H9 (cell line): ENCODE results near the gene ZSWIM4. TPM values are rescaled to one million over a fixed set of nuclear protein-coding genes. Genes with fewer than 3 reads are reported as not detected.
A peak's percentile ranks its signal among the peaks of the same experiment; 100 is the strongest.

Experiments
- DNase-seq: peaks from one replicate; pipeline ENCODE4 v3.0.0-alpha.2; 2017
- H2AFZ ChIP-seq: one replicate; pipeline ENCODE4 v1.6.1; 2013; ENCODE audit warnings: mild to moderate bottlenecking, low read length, control low read depth, moderate library complexity
- H2AK5ac ChIP-seq: 2 replicates; pipeline ENCODE4 v1.6.1; 2013; ENCODE audit warnings: low read length, control low read depth, mixed read lengths; ENCODE audit not compliant: insufficient read length
- H2BK120ac ChIP-seq: one replicate; pipeline ENCODE4 v1.6.1; 2013; ENCODE audit warnings: low read depth, mild to moderate bottlenecking, low read length, control low read depth, inconsistent platforms; ENCODE audit not compliant: poor library complexity, severe bottlenecking
- H2BK12ac ChIP-seq: 2 replicates; pipeline ENCODE4 v1.6.1; 2013; ENCODE audit warnings: low read length, control low read depth, mixed read lengths, low read depth; ENCODE audit not compliant: insufficient read length
- H2BK15ac ChIP-seq: 2 replicates; pipeline ENCODE4 v1.6.1; 2013; ENCODE audit warnings: low read depth, low read length, control low read depth
- H2BK20ac ChIP-seq: one replicate; pipeline ENCODE4 v1.6.1; 2013; ENCODE audit warnings: low read depth, mild to moderate bottlenecking, low read length, control low read depth, inconsistent platforms; ENCODE audit not compliant: poor library complexity, severe bottlenecking
- H2BK5ac ChIP-seq: 2 replicates; pipeline ENCODE4 v1.6.1; 2013; ENCODE audit warnings: low read length, control low read depth, mixed read lengths; ENCODE audit not compliant: insufficient read length
- H3K14ac ChIP-seq: 2 replicates; pipeline ENCODE4 v1.6.1; 2013; ENCODE audit warnings: low read length, control low read depth; ENCODE audit not compliant: insufficient read depth
- H3K18ac ChIP-seq: 2 replicates; pipeline ENCODE4 v1.6.1; 2013; ENCODE audit warnings: low read depth, mild to moderate bottlenecking, mixed read lengths, low read length, control low read depth; ENCODE audit not compliant: insufficient read length
- H3K23ac ChIP-seq: 2 replicates; pipeline ENCODE4 v1.6.1; 2013; ENCODE audit warnings: low read length, control low read depth, mixed read lengths, low read depth; ENCODE audit not compliant: insufficient read length
- H3K23me2 ChIP-seq: 2 replicates; pipeline ENCODE4 v1.6.1; 2013; ENCODE audit warnings: low read depth, mild to moderate bottlenecking, mixed read lengths, low read length, control low read depth; ENCODE audit not compliant: insufficient read length, poor library complexity, severe bottlenecking
- H3K27ac ChIP-seq: 2 replicates; pipeline ENCODE4 v1.5.1; 2013; ENCODE audit warnings: low read length, control low read depth, mixed read lengths, low read depth; ENCODE audit not compliant: insufficient read length
- H3K27me3 ChIP-seq: 2 replicates; pipeline ENCODE4 v1.6.1; 2013; ENCODE audit warnings: low read length, control low read depth, inconsistent platforms; ENCODE audit not compliant: insufficient read depth
- H3K4ac ChIP-seq: 2 replicates; pipeline ENCODE4 v1.6.1; 2013; ENCODE audit warnings: low read depth, mild to moderate bottlenecking, control low read depth, inconsistent platforms, low read length, moderate library complexity
- H3K4me1 ChIP-seq: 2 replicates; pipeline ENCODE4 v1.6.1; 2013; ENCODE audit warnings: low read length, control low read depth, inconsistent platforms; ENCODE audit not compliant: insufficient read depth
- H3K4me2 ChIP-seq: 2 replicates; pipeline ENCODE4 v1.6.1; 2013; ENCODE audit warnings: low read length, control low read depth, mixed read lengths; ENCODE audit not compliant: insufficient read length, insufficient read depth
- H3K56ac ChIP-seq: 2 replicates; pipeline ENCODE4 v1.6.1; 2013; ENCODE audit warnings: low read depth, mild to moderate bottlenecking, mixed read lengths, low read length, control low read depth; ENCODE audit not compliant: insufficient read length
- H3K79me1 ChIP-seq: 2 replicates; pipeline ENCODE4 v1.6.1; 2013; ENCODE audit warnings: low read depth, mild to moderate bottlenecking, moderate library complexity, low read length, control low read depth, inconsistent platforms; ENCODE audit not compliant: insufficient read depth, poor library complexity, severe bottlenecking
- H3K79me2 ChIP-seq: 2 replicates; pipeline ENCODE4 v1.6.1; 2013; ENCODE audit warnings: low read length, control low read depth, inconsistent platforms; ENCODE audit not compliant: insufficient read depth
- H3K9ac ChIP-seq: 2 replicates; pipeline ENCODE4 v1.6.1; 2013; ENCODE audit warnings: low read length, control low read depth, mixed read lengths; ENCODE audit not compliant: insufficient read length; ENCODE audit errors: extremely low read depth
- H3K9me3 ChIP-seq: one replicate; pipeline ENCODE4 v1.6.1; 2013; ENCODE audit warnings: low read depth, low read length, inconsistent platforms; ENCODE audit not compliant: control insufficient read depth
- H3T11ph ChIP-seq: one replicate; pipeline ENCODE4 v1.6.1; 2013; ENCODE audit warnings: mild to moderate bottlenecking, low read length, control low read depth, inconsistent platforms
- H4K20me1 ChIP-seq: one replicate; pipeline ENCODE4 v1.6.1; 2013; ENCODE audit not compliant: control insufficient read depth, insufficient read length, insufficient read depth
- H4K5ac ChIP-seq: 2 replicates; pipeline ENCODE4 v1.6.1; 2013; ENCODE audit warnings: low read depth, mild to moderate bottlenecking, mixed read lengths, low read length, control low read depth; ENCODE audit not compliant: insufficient read length
- H4K8ac ChIP-seq: replicated peaks from 2 replicates; pipeline ENCODE4 v1.6.1; 2013; ENCODE audit warnings: low read length, control low read depth, mixed read lengths, low read depth; ENCODE audit not compliant: insufficient read length
- H4K91ac ChIP-seq: 2 replicates; pipeline ENCODE4 v1.6.1; 2013; ENCODE audit warnings: low read depth, mild to moderate bottlenecking, moderate library complexity, mixed read lengths, low read length, control low read depth; ENCODE audit not compliant: insufficient read length
- H3K27ac Mint-ChIP-seq, 3 experiments: 2 replicates in 2 of 3; 3 replicates in 1 of 3; pipeline ENCODE4 v1.8.0; 2020 to 2021; ENCODE audit warnings: mixed read lengths in 3 of 3, mild to moderate bottlenecking in 1 of 3, moderate library complexity in 1 of 3
- H3K27me3 Mint-ChIP-seq: 2 replicates; pipeline ENCODE4 v1.8.0; 2021; ENCODE audit warnings: low read depth, mild to moderate bottlenecking, moderate library complexity, mixed read lengths
- H3K36me3 Mint-ChIP-seq, 3 experiments: 2 replicates in 2 of 3; 3 replicates in 1 of 3; pipeline ENCODE4 v1.8.0; 2020 to 2021; ENCODE audit warnings: low read depth in 3 of 3, mixed read lengths in 3 of 3; ENCODE audit not compliant: insufficient read depth in 1 of 3
- H3K4me1 Mint-ChIP-seq, 2 experiments: 2 replicates each; pipeline ENCODE4 v1.8.0; 2020; ENCODE audit warnings: mixed read lengths in 2 of 2
- H3K4me3 Mint-ChIP-seq, 2 experiments: 2 replicates in 1 of 2; 3 replicates in 1 of 2; pipeline ENCODE4 v1.8.0; 2020 to 2021; ENCODE audit warnings: mild to moderate bottlenecking in 2 of 2, mixed read lengths in 2 of 2, moderate library complexity in 1 of 2
- H3K9me3 Mint-ChIP-seq, 2 experiments: 2 replicates in 1 of 2; 3 replicates in 1 of 2; pipeline ENCODE4 v1.8.0; 2020; ENCODE audit warnings: mild to moderate bottlenecking in 2 of 2, mixed read lengths in 2 of 2, moderate library complexity in 1 of 2
- WGBS: extraction: QIAGEN DNeasy Blood & Tissue Kit; methylation state at CpG from one replicate; pipeline ENCODE4 v1.1.7; 2013; ENCODE audit warnings: missing lambda C conversion rate, low lambda C conversion rate, mixed read lengths; ENCODE audit not compliant: insufficient read length; ENCODE audit errors: extremely low coverage; 5-methylcytosine and 5-hydroxymethylcytosine counted together
- total RNA-seq: library from RNA; stranded (reverse); gene quantifications from 2 replicates; pipeline ENCODE4 v1.2.1, GENCODE V29; 2021
- TF ChIP-seq, protein P1 (sequence below): fragments of 200-600 bp; sonication (generic); conservative IDR thresholded peaks from 3 replicates; pipeline ENCODE4 v1.8.0; 2021; ENCODE audit warnings: antibody characterized with exemption, mild to moderate bottlenecking

Gene ZSWIM4
- total RNA-seq, 1 experiment from 2014 or later, result 50.7 TPM

DNA sequence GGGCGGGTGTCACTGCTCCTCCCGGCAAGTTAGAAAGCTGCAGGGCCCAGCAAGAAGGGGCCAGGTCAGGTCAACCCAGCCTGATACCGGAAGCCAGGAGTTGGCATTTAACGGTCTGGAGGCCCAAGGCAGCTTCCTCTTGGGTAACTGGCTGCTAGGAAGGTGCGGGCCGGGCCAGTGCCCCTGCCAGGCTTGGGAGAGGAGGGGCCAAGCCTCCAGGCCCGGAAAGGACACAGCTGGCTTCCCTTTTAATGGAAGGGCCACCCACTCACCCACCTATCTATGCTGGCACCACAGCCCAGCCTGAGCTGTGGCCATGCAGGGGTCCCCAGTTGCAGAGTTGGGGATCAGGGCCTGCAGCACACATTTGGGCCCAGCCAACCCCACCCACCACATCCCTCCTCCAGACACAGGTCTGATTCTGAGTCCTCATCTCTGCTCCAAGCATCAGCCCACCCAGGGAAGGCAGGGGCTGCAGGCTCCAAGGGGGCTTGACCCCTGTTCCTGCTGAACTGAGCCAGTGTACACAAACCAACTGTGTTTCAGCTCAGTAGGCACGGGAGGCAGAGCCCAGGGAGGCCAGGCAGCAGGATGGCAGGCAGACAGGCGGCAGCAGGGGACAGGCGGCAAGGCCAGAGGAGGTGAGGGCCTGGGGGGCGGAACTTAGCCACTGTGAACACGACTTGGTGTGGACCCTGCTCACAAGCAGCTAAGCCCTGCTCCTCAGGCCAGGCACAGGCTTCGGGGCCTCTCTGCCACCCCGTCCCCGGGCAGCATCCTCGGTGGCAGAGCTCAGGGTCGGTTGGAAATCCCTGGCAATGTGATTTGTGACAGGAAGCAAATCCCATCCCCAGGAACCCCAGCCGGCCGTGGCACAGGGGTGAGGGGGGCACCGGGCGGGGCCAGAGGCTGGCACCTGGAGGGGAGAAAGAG lies 40.8 kb downstream of the ZSWIM4 start:
- Mint-ChIP-seq H3K27me3 (no peaks in the 10 kb centered on the region), H3K9me3 (no peaks in the 10 kb centered on the region), H3K4me1 (peaks cover 11 to 13% of the 10 kb centered on the region in 2 experiments; a peak in 3 of 4 replicates), H3K36me3 (peaks cover 3 to 6% (median 5%) of the 10 kb centered on the region in 3 experiments; a peak in 3 of 7 replicates), H3K4me3 (no peak overlapping the region), H3K27ac (peak overlapping the region in 2 of 3 experiments; percentile 40 to 51; a peak in 2 of 7 replicates)
- no peak for DNase-seq
- H3K9me3 ChIP-seq, result no peaks in the 10 kb centered on the region
- H3T11ph ChIP-seq, result no peak overlapping the region
- no peak overlapping the region for H3K4me2 ChIP-seq
- H4K5ac ChIP-seq, result no peak overlapping the region
- no peaks in the 10 kb centered on the region for H3K79me1 ChIP-seq
- no peaks in the 10 kb centered on the region; the same call in 1 of the 2 replicates for H3K4me1 ChIP-seq
- no peak overlapping the region for H3K23ac ChIP-seq
- no peak overlapping the region for H2BK12ac ChIP-seq
- no peak overlapping the region for H2BK5ac ChIP-seq
- TF ChIP-seq, protein P1, sequence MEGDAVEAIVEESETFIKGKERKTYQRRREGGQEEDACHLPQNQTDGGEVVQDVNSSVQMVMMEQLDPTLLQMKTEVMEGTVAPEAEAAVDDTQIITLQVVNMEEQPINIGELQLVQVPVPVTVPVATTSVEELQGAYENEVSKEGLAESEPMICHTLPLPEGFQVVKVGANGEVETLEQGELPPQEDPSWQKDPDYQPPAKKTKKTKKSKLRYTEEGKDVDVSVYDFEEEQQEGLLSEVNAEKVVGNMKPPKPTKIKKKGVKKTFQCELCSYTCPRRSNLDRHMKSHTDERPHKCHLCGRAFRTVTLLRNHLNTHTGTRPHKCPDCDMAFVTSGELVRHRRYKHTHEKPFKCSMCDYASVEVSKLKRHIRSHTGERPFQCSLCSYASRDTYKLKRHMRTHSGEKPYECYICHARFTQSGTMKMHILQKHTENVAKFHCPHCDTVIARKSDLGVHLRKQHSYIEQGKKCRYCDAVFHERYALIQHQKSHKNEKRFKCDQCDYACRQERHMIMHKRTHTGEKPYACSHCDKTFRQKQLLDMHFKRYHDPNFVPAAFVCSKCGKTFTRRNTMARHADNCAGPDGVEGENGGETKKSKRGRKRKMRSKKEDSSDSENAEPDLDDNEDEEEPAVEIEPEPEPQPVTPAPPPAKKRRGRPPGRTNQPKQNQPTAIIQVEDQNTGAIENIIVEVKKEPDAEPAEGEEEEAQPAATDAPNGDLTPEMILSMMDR, result no peak
- H4K20me1 ChIP-seq, result no peaks in the 10 kb centered on the region
- no peak overlapping the region for H2BK120ac ChIP-seq
- H3K27ac ChIP-seq, result no peak overlapping the region
- no peak overlapping the region for H3K4ac ChIP-seq
- no CpG with 5 or more reads among the region's 21 CpGs for WGBS
- no peaks in the 10 kb centered on the region; the same call in 1 of the 2 replicates for H3K79me2 ChIP-seq
- no peaks in the 10 kb centered on the region for H3K27me3 ChIP-seq
- no peak overlapping the region for H4K8ac ChIP-seq
- H3K18ac ChIP-seq, result no peak overlapping the region
- H2AK5ac ChIP-seq, result no peak overlapping the region
- H3K23me2 ChIP-seq, result peaks cover 7% of the 10 kb centered on the region
- H2BK20ac ChIP-seq, result no peak overlapping the region
- no peak overlapping the region; the same call in 1 of the 2 replicates for H3K14ac ChIP-seq
- no peak overlapping the region for H3K56ac ChIP-seq
- no peak overlapping the region for H2AFZ ChIP-seq
- H4K91ac ChIP-seq, result no peak overlapping the region
- no peak overlapping the region for H2BK15ac ChIP-seq
- no peak overlapping the region for H3K9ac ChIP-seq
